HepG2 (cell line): Measurements from ENCODE around the gene EXOC3. TPM values are rescaled to one million over a fixed set of nuclear protein-coding genes. Genes with fewer than 3 reads are reported as not detected.
A peak's percentile ranks its signal among the peaks of the same experiment; 100 is the strongest.

Experiments used
- BRD4 ChIP-seq: sonication (generic); formaldehyde crosslinking; IDR thresholded peaks from 2 replicates; pipeline ENCODE4 v1.4.0; 2020; ENCODE audit warnings: missing genetic modification reagents
- CBX1 ChIP-seq: IDR thresholded peaks from one replicate; pipeline ENCODE4 v1.6.1; 2016; ENCODE audit warnings: antibody characterized with exemption, low read depth
- FOXO1 ChIP-seq: sonication (generic); formaldehyde crosslinking; IDR thresholded peaks from 2 replicates; pipeline ENCODE4 v1.4.0; 2020; ENCODE audit warnings: missing genetic modification reagents
- HNF4A ChIP-seq: sonication (generic); formaldehyde crosslinking; IDR thresholded peaks from 2 replicates; pipeline ENCODE4 v1.4.0; 2020; ENCODE audit warnings: missing genetic modification reagents
- HNRNPK ChIP-seq: fragments of 200-400 bp; formaldehyde crosslinking; IDR thresholded peaks from 2 replicates; pipeline ENCODE4 v1.6.1; 2018; ENCODE audit warnings: low read length, low read depth, moderate library complexity, mild to moderate bottlenecking; ENCODE audit not compliant: poor library complexity, severe bottlenecking
- HOXA9 ChIP-seq: sonication (generic); formaldehyde crosslinking; IDR thresholded peaks from 2 replicates; pipeline ENCODE4 v1.8.1; 2022; ENCODE audit warnings: missing genetic modification reagents, mild to moderate bottlenecking, moderate library complexity, borderline replicate concordance
- KLF6 ChIP-seq: IDR thresholded peaks from 2 replicates; pipeline ENCODE4 v1.8.0; 2016; ENCODE audit warnings: missing biosample characterization, missing genetic modification reagents
- MED8 ChIP-seq: sonication (generic); formaldehyde crosslinking; IDR thresholded peaks from 2 replicates; pipeline ENCODE4 v1.8.1; 2023; ENCODE audit warnings: mild to moderate bottlenecking, missing genetic modification reagents; ENCODE audit not compliant: insufficient replicate concordance
- MXD4 ChIP-seq: IDR thresholded peaks from 2 replicates; pipeline ENCODE4 v1.6.1; 2016; ENCODE audit warnings: mild to moderate bottlenecking, missing biosample characterization, missing genetic modification reagents
- NFE2L2 ChIP-seq: fragments of 150-350 bp; IDR thresholded peaks from 2 replicates; pipeline ENCODE4 v1.6.1; 2014; ENCODE audit warnings: low read length
- PLRG1 ChIP-seq: fragments of 450-650 bp; conservative IDR thresholded peaks from 2 replicates; pipeline ENCODE4 v1.6.1; 2016
- SAFB2 ChIP-seq: sonication (generic); formaldehyde crosslinking; IDR thresholded peaks from 2 replicates; pipeline ENCODE4 v1.5.1; 2020; ENCODE audit warnings: missing genetic modification reagents, low read depth, mild to moderate bottlenecking, borderline replicate concordance
- ZFP36L2 ChIP-seq: sonication (generic); formaldehyde crosslinking; IDR thresholded peaks from 2 replicates; pipeline ENCODE4 v1.4.0; 2020; ENCODE audit warnings: missing genetic modification reagents
- ZNF724P ChIP-seq: sonication (generic); formaldehyde crosslinking; IDR thresholded peaks from 2 replicates; pipeline ENCODE4 v1.8.0; 2022; ENCODE audit warnings: missing genetic modification reagents, borderline replicate concordance
- polyA plus RNA-seq, 8 experiments: library from polyadenylated mRNA; depleted of rRNA in 3 of 8; stranded (reverse) in 7 of 8; unstranded in 1 of 8; fragments of >200 nt; fragmentation: Illumina TruSeq in 4 of 8; extraction: Trizol in 4 of 8; gene quantifications; 2 replicates each; pipeline versions ENCODE4 v1.2.1 to v1.2.3, GENCODE V29; 2011 to 2016; ENCODE audit warnings: low read depth in 4 of 8, missing spikeins in 1 of 8, mixed read lengths in 1 of 8; ENCODE audit not compliant: insufficient read depth in 1 of 8
- total RNA-seq, 5 experiments: library from RNA; depleted of rRNA; stranded (reverse); fragments of >200 nt; fragmentation: Illumina TruSeq; extraction: Trizol; gene quantifications; 2 replicates each; pipeline ENCODE4 v1.2.3, GENCODE V29; 2016; ENCODE audit warnings: low read depth in 1 of 5
- TF ChIP-seq, protein P1 (sequence below): sonication (generic); formaldehyde crosslinking; IDR thresholded peaks from 2 replicates; pipeline ENCODE4 v1.8.1; 2023; ENCODE audit warnings: mild to moderate bottlenecking, missing genetic modification reagents
- TF ChIP-seq, protein P2 (sequence below): sonication (generic); formaldehyde crosslinking; IDR thresholded peaks from 2 replicates; pipeline ENCODE4 v1.4.0; 2020; ENCODE audit warnings: mild to moderate bottlenecking, missing genetic modification reagents

Gene EXOC3
- total and polyA plus RNA-seq, 2 of the 13 experiments (the other 11 are each of a cell fraction or from before 2014, with no cell fraction given) = 9.2 to 20.5 TPM

DNA sequence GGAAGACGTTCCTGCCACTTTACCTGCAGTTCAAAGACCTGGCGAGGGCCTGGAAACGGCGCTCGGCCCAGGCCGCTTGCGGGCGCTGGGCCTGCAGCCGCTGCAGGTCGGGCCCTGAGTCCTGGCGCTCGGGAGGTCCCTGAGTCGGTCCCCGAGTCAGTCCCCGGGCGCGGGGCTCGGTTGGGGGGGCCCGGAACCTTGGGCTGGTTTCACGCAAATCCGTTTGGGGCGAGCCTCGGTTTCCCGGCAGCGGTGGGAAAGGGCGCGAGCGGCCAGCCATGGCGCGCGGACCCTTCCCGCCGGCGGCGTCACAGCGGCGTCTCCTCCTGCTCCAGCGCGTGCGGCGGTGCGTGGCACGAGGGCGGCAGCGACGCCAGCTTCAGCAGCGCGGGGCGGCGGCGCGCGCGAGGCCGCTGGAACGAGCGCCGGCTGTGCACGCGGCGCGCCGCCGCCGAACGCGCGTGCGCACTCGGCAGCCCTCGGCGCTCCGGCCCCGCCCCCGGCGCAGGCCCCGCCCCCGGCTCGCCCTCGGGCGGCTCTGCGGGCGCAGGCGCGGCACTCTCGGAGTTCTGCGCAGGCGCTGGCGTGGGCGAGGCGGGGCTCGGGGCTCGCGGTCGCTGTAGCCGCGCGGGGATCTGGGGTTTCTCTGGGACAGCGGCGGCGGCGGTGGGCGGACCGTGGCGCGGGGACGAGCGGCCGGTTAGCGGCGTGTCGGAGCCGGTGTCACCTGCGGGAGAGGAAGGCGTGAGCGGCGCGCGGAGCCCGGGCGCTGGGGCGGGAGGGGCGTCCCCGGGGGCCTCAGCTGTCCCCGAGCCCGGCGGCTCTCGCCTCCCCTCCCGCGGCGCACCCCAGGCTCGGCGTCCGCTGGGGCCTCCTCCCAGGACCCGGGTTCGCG lies 29.9 kb downstream of the EXOC3 start (continued):
- TF ChIP-seq HNF4A (CRISPR knock-in tag) (no peak), HOXA9 (peak; percentile 97), MXD4 (CRISPR knock-in tag) (peak; percentile 92), FOXO1 (CRISPR knock-in tag) (peak; percentile 65), HNRNPK (peak; percentile 9), NFE2L2 (no peak), MED8 (CRISPR knock-in tag) (peak; percentile 91), KLF6 (peak; percentile 97), CBX1 (no peak), BRD4 (peak; percentile 57; the same call in 1 of the 2 replicates), PLRG1 (no peak), ZFP36L2 (CRISPR knock-in tag) (no peak), ZNF724P (peak; percentile 84; the same call in 1 of the 2 replicates), SAFB2 (CRISPR knock-in tag) (peak; percentile 78; the same call in 1 of the 2 replicates)
- TF ChIP-seq, protein P1, sequence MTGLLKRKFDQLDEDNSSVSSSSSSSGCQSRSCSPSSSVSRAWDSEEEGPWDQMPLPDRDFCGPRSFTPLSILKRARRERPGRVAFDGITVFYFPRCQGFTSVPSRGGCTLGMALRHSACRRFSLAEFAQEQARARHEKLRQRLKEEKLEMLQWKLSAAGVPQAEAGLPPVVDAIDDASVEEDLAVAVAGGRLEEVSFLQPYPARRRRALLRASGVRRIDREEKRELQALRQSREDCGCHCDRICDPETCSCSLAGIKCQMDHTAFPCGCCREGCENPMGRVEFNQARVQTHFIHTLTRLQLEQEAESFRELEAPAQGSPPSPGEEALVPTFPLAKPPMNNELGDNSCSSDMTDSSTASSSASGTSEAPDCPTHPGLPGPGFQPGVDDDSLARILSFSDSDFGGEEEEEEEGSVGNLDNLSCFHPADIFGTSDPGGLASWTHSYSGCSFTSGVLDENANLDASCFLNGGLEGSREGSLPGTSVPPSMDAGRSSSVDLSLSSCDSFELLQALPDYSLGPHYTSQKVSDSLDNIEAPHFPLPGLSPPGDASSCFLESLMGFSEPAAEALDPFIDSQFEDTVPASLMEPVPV = peak; percentile 85
- TF ChIP-seq, protein P2, sequence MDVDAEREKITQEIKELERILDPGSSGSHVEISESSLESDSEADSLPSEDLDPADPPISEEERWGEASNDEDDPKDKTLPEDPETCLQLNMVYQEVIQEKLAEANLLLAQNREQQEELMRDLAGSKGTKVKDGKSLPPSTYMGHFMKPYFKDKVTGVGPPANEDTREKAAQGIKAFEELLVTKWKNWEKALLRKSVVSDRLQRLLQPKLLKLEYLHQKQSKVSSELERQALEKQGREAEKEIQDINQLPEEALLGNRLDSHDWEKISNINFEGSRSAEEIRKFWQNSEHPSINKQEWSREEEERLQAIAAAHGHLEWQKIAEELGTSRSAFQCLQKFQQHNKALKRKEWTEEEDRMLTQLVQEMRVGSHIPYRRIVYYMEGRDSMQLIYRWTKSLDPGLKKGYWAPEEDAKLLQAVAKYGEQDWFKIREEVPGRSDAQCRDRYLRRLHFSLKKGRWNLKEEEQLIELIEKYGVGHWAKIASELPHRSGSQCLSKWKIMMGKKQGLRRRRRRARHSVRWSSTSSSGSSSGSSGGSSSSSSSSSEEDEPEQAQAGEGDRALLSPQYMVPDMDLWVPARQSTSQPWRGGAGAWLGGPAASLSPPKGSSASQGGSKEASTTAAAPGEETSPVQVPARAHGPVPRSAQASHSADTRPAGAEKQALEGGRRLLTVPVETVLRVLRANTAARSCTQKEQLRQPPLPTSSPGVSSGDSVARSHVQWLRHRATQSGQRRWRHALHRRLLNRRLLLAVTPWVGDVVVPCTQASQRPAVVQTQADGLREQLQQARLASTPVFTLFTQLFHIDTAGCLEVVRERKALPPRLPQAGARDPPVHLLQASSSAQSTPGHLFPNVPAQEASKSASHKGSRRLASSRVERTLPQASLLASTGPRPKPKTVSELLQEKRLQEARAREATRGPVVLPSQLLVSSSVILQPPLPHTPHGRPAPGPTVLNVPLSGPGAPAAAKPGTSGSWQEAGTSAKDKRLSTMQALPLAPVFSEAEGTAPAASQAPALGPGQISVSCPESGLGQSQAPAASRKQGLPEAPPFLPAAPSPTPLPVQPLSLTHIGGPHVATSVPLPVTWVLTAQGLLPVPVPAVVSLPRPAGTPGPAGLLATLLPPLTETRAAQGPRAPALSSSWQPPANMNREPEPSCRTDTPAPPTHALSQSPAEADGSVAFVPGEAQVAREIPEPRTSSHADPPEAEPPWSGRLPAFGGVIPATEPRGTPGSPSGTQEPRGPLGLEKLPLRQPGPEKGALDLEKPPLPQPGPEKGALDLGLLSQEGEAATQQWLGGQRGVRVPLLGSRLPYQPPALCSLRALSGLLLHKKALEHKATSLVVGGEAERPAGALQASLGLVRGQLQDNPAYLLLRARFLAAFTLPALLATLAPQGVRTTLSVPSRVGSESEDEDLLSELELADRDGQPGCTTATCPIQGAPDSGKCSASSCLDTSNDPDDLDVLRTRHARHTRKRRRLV = 0 out of 2 replicates have a peak, but pooled peaks have one; percentile 42
